CD14-positive monocyte (primary cell): ENCODE data around the gene ERG. TPM values are rescaled to one million over a fixed set of nuclear protein-coding genes. Genes with fewer than 3 reads are reported as not detected.

ENCODE experiments used
- DNase-seq, 3 donors: peaks; one replicate each; pipeline ENCODE4 v3.0.0-alpha.2; 2011 to 2022
- H2AFZ ChIP-seq: 2 replicates; pipeline ENCODE4 v1.6.0; 2012; ENCODE audit warnings: mild to moderate bottlenecking, low read depth, low read length, inconsistent platforms; ENCODE audit not compliant: insufficient read depth, poor library complexity, severe bottlenecking
- H3K27ac ChIP-seq, 2 donors: 1 replicate in 1 of 2; 2 replicates in 1 of 2; pipeline ENCODE4 v1.5.1; 2012 to 2013; ENCODE audit warnings: low read length in 2 of 2, control low read depth in 1 of 2, inconsistent platforms in 1 of 2, low read depth in 1 of 2, mild to moderate bottlenecking in 1 of 2
- H3K27me3 ChIP-seq, 2 donors: one replicate each; pipeline versions ENCODE4 v1.6.0 to v1.6.1; 2011 to 2013; ENCODE audit warnings: low read length in 2 of 2; ENCODE audit not compliant: control insufficient read depth in 2 of 2, insufficient read depth in 2 of 2
- H3K36me3 ChIP-seq, 2 donors: replicated peaks in 1 of 2; 1 replicate in 1 of 2; 2 replicates in 1 of 2; pipeline versions ENCODE4 v1.5.1 to v1.6.1; 2012 to 2013; ENCODE audit warnings: low read length in 2 of 2, control low read depth in 1 of 2, inconsistent platforms in 1 of 2, mild to moderate bottlenecking in 1 of 2; ENCODE audit not compliant: insufficient read depth in 2 of 2, control insufficient read depth in 1 of 2
- H3K4me1 ChIP-seq, 2 donors: 1 replicate in 1 of 2; 2 replicates in 1 of 2; pipeline versions ENCODE4 v1.5.1 to v1.6.1; 2012 to 2013; ENCODE audit warnings: low read length in 2 of 2, control low read depth in 1 of 2, inconsistent platforms in 1 of 2, mild to moderate bottlenecking in 1 of 2, moderate library complexity in 1 of 2; ENCODE audit not compliant: insufficient read depth in 2 of 2, control insufficient read depth in 1 of 2
- H3K4me2 ChIP-seq: replicated peaks from 2 replicates; pipeline ENCODE3; 2012; ENCODE audit warnings: low read length, moderate library complexity, mild to moderate bottlenecking; ENCODE audit not compliant: poor library complexity, severe bottlenecking; ENCODE audit errors: extremely low read depth
- H3K4me3 ChIP-seq, 3 experiments: fragments of 200-600 bp in 1 of 3; sonication (generic) in 1 of 3; replicated peaks in 1 of 3; 1 replicate in 2 of 3; 2 replicates in 1 of 3; pipeline ENCODE4 v1.5.1; 2011 to 2013; ENCODE audit warnings: low read length in 3 of 3, mild to moderate bottlenecking in 3 of 3, control low read depth in 2 of 3, low read depth in 2 of 3, inconsistent platforms in 1 of 3, moderate library complexity in 1 of 3
- H3K79me2 ChIP-seq: 2 replicates; pipeline ENCODE4 v1.6.0; 2012; ENCODE audit warnings: mild to moderate bottlenecking, control low read depth, inconsistent platforms, low read length, moderate library complexity; ENCODE audit not compliant: insufficient read depth
- H3K9ac ChIP-seq: 2 replicates; pipeline ENCODE4 v1.6.0; 2017; ENCODE audit warnings: low read length, mild to moderate bottlenecking; ENCODE audit not compliant: insufficient read depth, poor library complexity, severe bottlenecking
- H3K9me3 ChIP-seq, 2 donors: replicated peaks in 1 of 2; 1 replicate in 1 of 2; 2 replicates in 1 of 2; pipeline versions ENCODE4 v1.5.1 to v1.6.1; 2012 to 2013; ENCODE audit warnings: low read length in 2 of 2, control low read depth in 1 of 2; ENCODE audit not compliant: control insufficient read depth in 1 of 2, insufficient read depth in 1 of 2
- H4K20me1 ChIP-seq: 2 replicates; pipeline ENCODE4 v1.6.0; 2012; ENCODE audit warnings: mild to moderate bottlenecking, low read length, control low read depth, moderate library complexity; ENCODE audit not compliant: insufficient read depth
- H3K27ac Mint-ChIP-seq, 7 donors: one replicate each; pipeline ENCODE4 v1.8.0; 2020; ENCODE audit warnings: mild to moderate bottlenecking in 7 of 7, mixed read lengths in 7 of 7, moderate library complexity in 6 of 7, inconsistent platforms in 2 of 7
- H3K27me3 Mint-ChIP-seq, 3 donors: one replicate each; pipeline ENCODE4 v1.8.0; 2021 to 2022; ENCODE audit warnings: low read depth in 3 of 3, mild to moderate bottlenecking in 3 of 3, mixed read lengths in 3 of 3, moderate library complexity in 3 of 3, inconsistent platforms in 1 of 3
- H3K36me3 Mint-ChIP-seq, 2 donors: one replicate each; pipeline ENCODE4 v1.8.0; 2020; ENCODE audit warnings: mixed read lengths in 2 of 2, inconsistent platforms in 1 of 2, mild to moderate bottlenecking in 1 of 2
- H3K4me1 Mint-ChIP-seq: one replicate; pipeline ENCODE4 v1.8.0; 2020; ENCODE audit warnings: mild to moderate bottlenecking, mixed read lengths
- H3K4me3 Mint-ChIP-seq, 2 donors: one replicate each; pipeline ENCODE4 v1.8.0; 2020; ENCODE audit warnings: mild to moderate bottlenecking in 2 of 2, mixed read lengths in 2 of 2, moderate library complexity in 1 of 2
- H3K9me3 Mint-ChIP-seq, 7 donors: one replicate each; pipeline ENCODE4 v1.8.0; 2020 to 2022; ENCODE audit warnings: mixed read lengths in 7 of 7, mild to moderate bottlenecking in 6 of 7, moderate library complexity in 6 of 7, inconsistent platforms in 2 of 7
- WGBS: methylation state at CpG from one replicate; pipeline ENCODE4 v1.1.5; 2013; ENCODE audit warnings: missing lambda C conversion rate; ENCODE audit not compliant: insufficient coverage; 5-methylcytosine and 5-hydroxymethylcytosine counted together
- intact Hi-C, 2 donors: fragments of 100-400 bp; cut with micrococcal nuclease; formaldehyde crosslinking; loops; one replicate each; pipeline versions ENCODE4 v1.15.0 to v1.15.1; 2023
- polyA plus RNA-seq, 3 donors: library from polyadenylated mRNA; depleted of rRNA in 1 of 3; unstranded in 2 of 3; stranded (reverse) in 1 of 3; fragments of 300-500 nt in 2 of 3; fragments of >200 nt in 1 of 3; fragmentation: Illumina TruSeq in 2 of 3; gene quantifications; 1 replicate in 2 of 3; 2 replicates in 1 of 3; pipeline ENCODE4 v1.2.3, GENCODE V29; 2012 to 2021
- TF ChIP-seq, protein P1 (sequence below): fragments of 200-600 bp; IDR thresholded peaks from one replicate; pipeline ENCODE4 v1.8.0; 2022; ENCODE audit warnings: antibody characterized with exemption, mild to moderate bottlenecking

The ERG gene
- polyA plus RNA-seq, 3 donors = 0.16 to 0.22 TPM; not detected in 1

DNA sequence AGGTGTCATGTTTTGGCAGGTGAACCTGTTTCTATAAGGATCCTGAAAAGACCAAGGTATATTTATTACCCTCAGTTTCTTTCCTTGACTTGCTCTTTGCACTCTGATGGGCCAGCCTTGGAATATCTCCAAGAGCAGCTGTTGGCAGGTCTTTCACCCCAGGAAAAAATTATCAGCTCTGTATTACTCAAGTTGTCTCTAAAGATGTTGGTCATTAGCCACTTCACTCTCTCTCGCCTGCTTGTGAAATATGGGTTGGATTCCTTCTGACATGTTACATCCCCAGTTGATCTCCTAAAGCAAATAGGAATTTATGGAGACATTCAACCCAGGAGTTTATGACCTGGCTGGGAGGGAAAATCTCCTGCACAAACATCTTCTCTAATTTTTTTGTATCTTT lies 155.5 kb downstream of the ERG start:
- H3K27ac ChIP-seq = no peak overlapping the region
- WGBS = no CpG with 5 or more reads among the region's 1 CpG
- no peak overlapping the region for H3K27ac Mint-ChIP-seq
- H3K4me1 ChIP-seq = peaks cover 0 to 10% of the 10 kb centered on the region in 2 donors
- H3K27me3 ChIP-seq = no peaks in the 10 kb centered on the region
- TF ChIP-seq, protein P1, sequence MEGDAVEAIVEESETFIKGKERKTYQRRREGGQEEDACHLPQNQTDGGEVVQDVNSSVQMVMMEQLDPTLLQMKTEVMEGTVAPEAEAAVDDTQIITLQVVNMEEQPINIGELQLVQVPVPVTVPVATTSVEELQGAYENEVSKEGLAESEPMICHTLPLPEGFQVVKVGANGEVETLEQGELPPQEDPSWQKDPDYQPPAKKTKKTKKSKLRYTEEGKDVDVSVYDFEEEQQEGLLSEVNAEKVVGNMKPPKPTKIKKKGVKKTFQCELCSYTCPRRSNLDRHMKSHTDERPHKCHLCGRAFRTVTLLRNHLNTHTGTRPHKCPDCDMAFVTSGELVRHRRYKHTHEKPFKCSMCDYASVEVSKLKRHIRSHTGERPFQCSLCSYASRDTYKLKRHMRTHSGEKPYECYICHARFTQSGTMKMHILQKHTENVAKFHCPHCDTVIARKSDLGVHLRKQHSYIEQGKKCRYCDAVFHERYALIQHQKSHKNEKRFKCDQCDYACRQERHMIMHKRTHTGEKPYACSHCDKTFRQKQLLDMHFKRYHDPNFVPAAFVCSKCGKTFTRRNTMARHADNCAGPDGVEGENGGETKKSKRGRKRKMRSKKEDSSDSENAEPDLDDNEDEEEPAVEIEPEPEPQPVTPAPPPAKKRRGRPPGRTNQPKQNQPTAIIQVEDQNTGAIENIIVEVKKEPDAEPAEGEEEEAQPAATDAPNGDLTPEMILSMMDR = no peak
- no peaks in the 10 kb centered on the region for H3K36me3 Mint-ChIP-seq
- H3K4me3 ChIP-seq = no peak overlapping the region
- intact Hi-C loops = no loop called here
- H3K9ac ChIP-seq = no peak overlapping the region
- no peak for DNase-seq
- H3K27me3 Mint-ChIP-seq = peaks cover 0 to 9% (median 5%) of the 10 kb centered on the region in 3 donors
- no peaks in the 10 kb centered on the region for H3K36me3 ChIP-seq
- no peak overlapping the region for H3K4me2 ChIP-seq
- H3K9me3 ChIP-seq = no peaks in the 10 kb centered on the region
- no peak overlapping the region for H3K4me3 Mint-ChIP-seq
- peaks cover 0 to 6% (median 2%) of the 10 kb centered on the region in 7 donors for H3K9me3 Mint-ChIP-seq
- no peak overlapping the region for H2AFZ ChIP-seq
- no peaks in the 10 kb centered on the region for H4K20me1 ChIP-seq
- peaks cover 8% of the 10 kb centered on the region for H3K4me1 Mint-ChIP-seq
- no peaks in the 10 kb centered on the region for H3K79me2 ChIP-seq

DNA sequence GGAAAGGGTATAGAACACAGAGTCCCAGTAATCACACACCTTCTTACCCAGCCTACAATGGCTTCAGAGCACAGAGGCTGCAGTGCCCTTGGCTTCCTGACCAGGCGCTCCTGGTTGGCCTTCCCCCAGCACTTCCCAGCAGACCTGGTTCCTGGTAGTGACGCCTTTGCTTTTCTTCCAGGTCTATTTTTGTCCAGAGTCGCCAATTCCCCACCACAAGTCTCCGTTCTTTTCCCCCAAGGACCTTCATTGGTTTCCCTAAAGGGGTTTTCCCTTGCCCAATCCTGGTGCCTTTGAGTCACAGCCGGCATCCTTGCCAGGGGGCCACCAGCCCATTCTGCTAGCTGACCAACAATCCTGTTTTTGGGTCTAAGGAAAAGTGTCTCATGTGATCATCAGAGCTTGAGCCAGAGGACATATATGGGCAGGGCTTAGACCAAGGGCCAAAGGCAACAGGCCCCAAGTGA lies 156.7 kb downstream of the ERG start:
- Mint-ChIP-seq H3K36me3 (no peaks in the 10 kb centered on the region), H3K4me1 (peaks cover 8% of the 10 kb centered on the region), H3K4me3 (no peak overlapping the region), H3K27ac (no peak overlapping the region), H3K27me3 (peaks cover 0 to 7% (median 4%) of the 10 kb centered on the region in 3 donors), H3K9me3 (peaks cover 0 to 4% (median 2%) of the 10 kb centered on the region in 7 donors)
- no peak overlapping the region for H3K27ac ChIP-seq
- no peaks in the 10 kb centered on the region for H4K20me1 ChIP-seq
- no peak for DNase-seq
- no peaks in the 10 kb centered on the region for H3K79me2 ChIP-seq
- 97% methylated on average over 4 of the region's 5 CpGs for WGBS
- H3K27me3 ChIP-seq = no peaks in the 10 kb centered on the region
- TF ChIP-seq, protein P1 = no peak
- intact Hi-C loops = no loop called here
- no peaks in the 10 kb centered on the region for H3K9me3 ChIP-seq
- peaks cover 0 to 10% of the 10 kb centered on the region in 2 donors for H3K4me1 ChIP-seq
- H3K36me3 ChIP-seq = no peaks in the 10 kb centered on the region
- H3K4me3 ChIP-seq = no peak overlapping the region
- no peak overlapping the region for H2AFZ ChIP-seq
- no peak overlapping the region for H3K4me2 ChIP-seq
- H3K9ac ChIP-seq = no peak overlapping the region
